ENCODE measurements around the gene PIGN.

DNA sequence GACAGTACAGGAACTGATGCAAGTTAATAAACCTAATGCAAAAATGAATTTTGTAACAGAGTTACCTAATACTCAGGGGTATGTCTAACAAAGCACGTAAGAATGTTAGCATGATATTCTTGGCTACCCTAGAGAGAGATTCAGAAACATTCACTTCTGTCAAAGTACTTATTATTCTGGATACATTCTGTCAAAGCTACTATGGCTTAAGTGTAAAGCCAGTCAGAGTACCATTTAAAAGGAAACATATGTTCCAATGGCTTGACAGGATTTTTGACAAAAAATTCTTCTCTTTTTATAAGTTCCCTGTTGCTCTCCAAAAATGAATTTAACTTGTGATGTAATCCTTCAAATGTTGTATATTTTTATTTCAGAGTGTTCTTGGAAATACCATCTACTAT lies 85.5 kb downstream of the PIGN start:
- TF ChIP-seq, protein P1, sequence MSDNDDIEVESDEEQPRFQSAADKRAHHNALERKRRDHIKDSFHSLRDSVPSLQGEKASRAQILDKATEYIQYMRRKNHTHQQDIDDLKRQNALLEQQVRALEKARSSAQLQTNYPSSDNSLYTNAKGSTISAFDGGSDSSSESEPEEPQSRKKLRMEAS (IDR thresholded peaks at IDR 0.05) = no peak
- TF ChIP-seq RAD21 (IDR thresholded peaks at IDR 0.05 in 1 of 2, conservative IDR thresholded peaks at IDR 0.05 in 1 of 2; ENCODE audit: low read depth in 2 of 2, low read length in 2 of 2) (no peak), EP300 (IDR thresholded peaks at IDR 0.05; ENCODE audit: borderline replicate concordance in 1 of 2, low read depth in 2 of 2, low read length in 2 of 2) (no peak), SIN3A (conservative IDR thresholded peaks at IDR 0.05 in 1 of 2, IDR thresholded peaks at IDR 0.05 in 1 of 2; ENCODE audit: low read depth in 1 of 2, low read length in 2 of 2) (no peak), POLR2A (IDR thresholded peaks at IDR 0.05; ENCODE audit: control extremely low read depth in 1 of 2, low read depth in 2 of 2, low read length in 2 of 2) (no peak), EZH2 (IDR thresholded peaks at IDR 0.05; ENCODE audit: low read depth, low read length, severe bottlenecking) (no peak), POLR2AphosphoS5 (IDR thresholded peaks at IDR 0.05; ENCODE audit: low read depth, low read length) (no peak), ASH2L (IDR thresholded peaks at IDR 0.05; ENCODE audit: low read length) (no peak)
- TF ChIP-seq, protein P2, sequence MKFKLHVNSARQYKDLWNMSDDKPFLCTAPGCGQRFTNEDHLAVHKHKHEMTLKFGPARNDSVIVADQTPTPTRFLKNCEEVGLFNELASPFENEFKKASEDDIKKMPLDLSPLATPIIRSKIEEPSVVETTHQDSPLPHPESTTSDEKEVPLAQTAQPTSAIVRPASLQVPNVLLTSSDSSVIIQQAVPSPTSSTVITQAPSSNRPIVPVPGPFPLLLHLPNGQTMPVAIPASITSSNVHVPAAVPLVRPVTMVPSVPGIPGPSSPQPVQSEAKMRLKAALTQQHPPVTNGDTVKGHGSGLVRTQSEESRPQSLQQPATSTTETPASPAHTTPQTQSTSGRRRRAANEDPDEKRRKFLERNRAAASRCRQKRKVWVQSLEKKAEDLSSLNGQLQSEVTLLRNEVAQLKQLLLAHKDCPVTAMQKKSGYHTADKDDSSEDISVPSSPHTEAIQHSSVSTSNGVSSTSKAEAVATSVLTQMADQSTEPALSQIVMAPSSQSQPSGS (IDR thresholded peaks at IDR 0.05; ENCODE audit: low read length) = no peak
- TF ChIP-seq, protein P3, sequence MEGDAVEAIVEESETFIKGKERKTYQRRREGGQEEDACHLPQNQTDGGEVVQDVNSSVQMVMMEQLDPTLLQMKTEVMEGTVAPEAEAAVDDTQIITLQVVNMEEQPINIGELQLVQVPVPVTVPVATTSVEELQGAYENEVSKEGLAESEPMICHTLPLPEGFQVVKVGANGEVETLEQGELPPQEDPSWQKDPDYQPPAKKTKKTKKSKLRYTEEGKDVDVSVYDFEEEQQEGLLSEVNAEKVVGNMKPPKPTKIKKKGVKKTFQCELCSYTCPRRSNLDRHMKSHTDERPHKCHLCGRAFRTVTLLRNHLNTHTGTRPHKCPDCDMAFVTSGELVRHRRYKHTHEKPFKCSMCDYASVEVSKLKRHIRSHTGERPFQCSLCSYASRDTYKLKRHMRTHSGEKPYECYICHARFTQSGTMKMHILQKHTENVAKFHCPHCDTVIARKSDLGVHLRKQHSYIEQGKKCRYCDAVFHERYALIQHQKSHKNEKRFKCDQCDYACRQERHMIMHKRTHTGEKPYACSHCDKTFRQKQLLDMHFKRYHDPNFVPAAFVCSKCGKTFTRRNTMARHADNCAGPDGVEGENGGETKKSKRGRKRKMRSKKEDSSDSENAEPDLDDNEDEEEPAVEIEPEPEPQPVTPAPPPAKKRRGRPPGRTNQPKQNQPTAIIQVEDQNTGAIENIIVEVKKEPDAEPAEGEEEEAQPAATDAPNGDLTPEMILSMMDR (IDR thresholded peaks at IDR 0.05; ENCODE audit: control extremely low read depth in 1 of 3, insufficient read depth in 1 of 3, low read depth in 1 of 3, low read length in 3 of 3) = no peak

Measured in H1 (cell line).